PC-3 (cell line): ENCODE data around the gene EXOC4. TPM values are rescaled to one million over a fixed set of nuclear protein-coding genes. Genes with fewer than 3 reads are reported as not detected.

Experiments used
- ATAC-seq: fragments of 200-7000 bp; cut with Tn5 transposase; 2 replicates; pipeline ENCODE4 v1.9.1; 2020; ENCODE audit warnings: mild to moderate bottlenecking, moderate library complexity
- BruUV-seq: library from RNA; stranded (reverse); fragments of 400-500 nt; replicated peaks from 2 replicates; lab custom pipeline; 2021; lab: Mats Ljungman, UMichigan
- CTCF ChIA-PET: fragments of 300-600 bp; sonication (Branson Sonifier 250); formaldehyde crosslinking; loops from one replicate; lab custom pipeline; 2022; ENCODE audit warnings: antibody characterized with exemption; lab: Charles Lee
- POLR2A ChIA-PET: fragments of 300-600 bp; sonication (Branson Sonifier 250); formaldehyde crosslinking; loops from one replicate; lab custom pipeline; 2022; ENCODE audit warnings: antibody characterized with exemption; ENCODE audit not compliant: unreplicated experiment; lab: Charles Lee
- DNase-seq: peaks from one replicate; pipeline ENCODE4 v3.0.0-alpha.2; 2015
- H2AFZ ChIP-seq: fragments of 300-600 bp; sonication (generic); 2 replicates; pipeline ENCODE4 v1.6.0; 2016; ENCODE audit warnings: antibody characterized with exemption, low read length
- H3F3A ChIP-seq: fragments of 300-600 bp; sonication (generic); one replicate; pipeline ENCODE4 v1.6.0; 2017; ENCODE audit warnings: antibody characterized with exemption, low read length, control low read depth, mild to moderate bottlenecking; ENCODE audit not compliant: unreplicated experiment
- H3K27ac ChIP-seq: fragments of 300-600 bp; sonication (generic); 2 replicates; pipeline ENCODE4 v1.5.1; 2016; ENCODE audit warnings: mild to moderate bottlenecking, low read length
- H3K27me3 ChIP-seq: fragments of 300-600 bp; sonication (generic); 2 replicates; pipeline ENCODE4 v1.6.1; 2016; ENCODE audit warnings: low read length, mixed read lengths
- H3K36me3 ChIP-seq: fragments of 300-600 bp; sonication (generic); 2 replicates; pipeline ENCODE4 v1.6.1; 2016; ENCODE audit warnings: low read depth, mixed run types, low read length, mixed read lengths
- H3K4me1 ChIP-seq: fragments of 300-600 bp; sonication (generic); 2 replicates; pipeline ENCODE4 v1.5.1; 2016; ENCODE audit warnings: low read length; ENCODE audit not compliant: insufficient read depth
- H3K4me2 ChIP-seq: fragments of 300-600 bp; sonication (generic); 2 replicates; pipeline ENCODE4 v1.6.0; 2016; ENCODE audit warnings: low read length
- H3K4me3 ChIP-seq: fragments of 300-600 bp; sonication (generic); 2 replicates; pipeline ENCODE4 v1.5.1; 2016; ENCODE audit warnings: mild to moderate bottlenecking, low read length, mixed read lengths
- H3K79me2 ChIP-seq: fragments of 300-600 bp; sonication (generic); 2 replicates; pipeline ENCODE4 v1.6.1; 2017; ENCODE audit warnings: low read length, mixed read lengths
- H3K9ac ChIP-seq: fragments of 300-600 bp; sonication (generic); 2 replicates; pipeline ENCODE4 v1.6.0; 2016; ENCODE audit warnings: mild to moderate bottlenecking, low read length
- H3K9me2 ChIP-seq: fragments of 300-600 bp; sonication (generic); replicated peaks from 2 replicates; pipeline ENCODE4 v1.6.1; 2016; ENCODE audit warnings: mixed run types, low read length, mixed read lengths
- H3K9me3 ChIP-seq: fragments of 300-600 bp; sonication (generic); 2 replicates; pipeline ENCODE4 v1.6.1; 2016; ENCODE audit warnings: low read length, mixed read lengths
- H4K20me1 ChIP-seq: fragments of 300-600 bp; sonication (generic); 2 replicates; pipeline ENCODE4 v1.6.1; 2016; ENCODE audit warnings: low read length, mixed read lengths
- CTCF ChIP-seq: fragments of 300-600 bp; sonication (generic); conservative IDR thresholded peaks from 2 replicates; pipeline ENCODE4 v1.5.1; 2017; ENCODE audit warnings: antibody characterized with exemption, low read depth, mild to moderate bottlenecking, low read length
- EZH2 ChIP-seq: fragments of 300-600 bp; sonication (generic); IDR thresholded peaks from one replicate; pipeline ENCODE4 v1.6.1; 2017; ENCODE audit warnings: antibody characterized with exemption, mild to moderate bottlenecking, low read length; ENCODE audit not compliant: unreplicated experiment
- EZH2phosphoT487 ChIP-seq: fragments of 300-600 bp; sonication (generic); IDR thresholded peaks from 2 replicates; pipeline ENCODE4 v1.6.1; 2018; ENCODE audit warnings: mild to moderate bottlenecking, antibody characterized with exemption, low read length, borderline replicate concordance
- intact Hi-C: fragments of 100-400 bp; cut with micrococcal nuclease; formaldehyde crosslinking; loops from 2 replicates; pipeline ENCODE4 v1.9.0; 2023
- total RNA-seq: library from RNA; depleted of rRNA; stranded (reverse); fragments of >200 nt; gene quantifications from 2 replicates; pipeline ENCODE4 v1.2.3, GENCODE V29; 2014

EXOC4 gene
- total RNA-seq, 1 experiment from 2014 or later = 43.5 TPM

- Histone ChIP-seq H3K9ac (no peak overlapping the region), H3K27ac (no peak overlapping the region), H2AFZ (no peak overlapping the region), H3K27me3 (no peaks in the 10 kb centered on the region), H3K4me2 (no peak overlapping the region), H3K9me3 (no peaks in the 10 kb centered on the region), H3K4me3 (no peak overlapping the region), H3K79me2 (no peaks in the 10 kb centered on the region), H3K36me3 (no peaks in the 10 kb centered on the region), H4K20me1 (no peaks in the 10 kb centered on the region), H3K4me1 (peaks cover 9% of the 10 kb centered on the region; the same call in 1 of the 2 replicates), H3K9me2 (no peaks in the 10 kb centered on the region), H3F3A (no peaks in the 10 kb centered on the region)
- ATAC-seq (no peak), DNase-seq (no peak)
- BruUV-seq = no TSS peak
- ChIA-PET CTCF (interaction anchor here (0.7 kb wide), 1 partner anchor 79 kb away, joined by 3 read pairs; no protein-coding TSS in a partner anchor), POLR2A (interaction anchor here (0.5 kb wide), 1 partner anchor 468 kb away, joined by 4 read pairs; no protein-coding TSS in a partner anchor)
- TF ChIP-seq EZH2 = no peak
- intact Hi-C loops = loop anchor here (5.0 to 10.0 kb wide), 4 partner anchors 113 to 393 kb away; partner anchors contain the start of gene SLC35B4
Observed at GRCh38 chr7:134029743-134030142, 776.9 kb downstream of the EXOC4 start.

- CTCF ChIA-PET = interaction anchor here (0.7 kb wide), 1 partner anchor 79 kb away, joined by 3 read pairs; no protein-coding TSS in a partner anchor
- no peaks in the 10 kb centered on the region for H3K9me3 ChIP-seq
- DNase-seq (no peak), ATAC-seq (no peak)
- H2AFZ ChIP-seq = no peak overlapping the region
- no TSS peak for BruUV-seq
- H3K79me2 ChIP-seq = no peaks in the 10 kb centered on the region
- no peaks in the 10 kb centered on the region for H4K20me1 ChIP-seq
- H3K4me3 ChIP-seq = no peak overlapping the region
- H3K9ac ChIP-seq = no peak overlapping the region
- peaks cover 16% of the 10 kb centered on the region for H3K4me1 ChIP-seq
- no peak for TF ChIP-seq EZH2
- no peak for TF ChIP-seq CTCF
- TF ChIP-seq EZH2phosphoT487 = no peak
- H3K9me2 ChIP-seq = no peaks in the 10 kb centered on the region
- no peaks in the 10 kb centered on the region for H3F3A ChIP-seq
- H3K27ac ChIP-seq = no peak overlapping the region
- intact Hi-C loops = loop anchor here (5.0 to 10.0 kb wide), 4 partner anchors 112 to 392 kb away; partner anchors contain the start of gene SLC35B4
- H3K27me3 ChIP-seq = no peaks in the 10 kb centered on the region
- no peaks in the 10 kb centered on the region for H3K36me3 ChIP-seq
- no peak overlapping the region for H3K4me2 ChIP-seq
- POLR2A ChIA-PET = no interaction called here
Observed at GRCh38 chr7:134030460-134030865, 777.6 kb downstream of the EXOC4 start.

- ChIA-PET POLR2A (no interaction called here), CTCF (interaction anchor here (0.6 to 1.1 kb wide), 2 partner anchors 10 to 1610 kb away, joined by 3 read pairs; no protein-coding TSS in a partner anchor)
- H3K36me3 ChIP-seq = no peaks in the 10 kb centered on the region
- H3K4me1 ChIP-seq = peaks cover 17% of the 10 kb centered on the region
- H4K20me1 ChIP-seq = no peaks in the 10 kb centered on the region
- H2AFZ ChIP-seq = no peak overlapping the region
- ATAC-seq = no peak; the same call in 1 of the 2 replicates
- no peaks in the 10 kb centered on the region for H3K9me2 ChIP-seq
- BruUV-seq = no TSS peak
- no peaks in the 10 kb centered on the region for H3K79me2 ChIP-seq
- H3K27ac ChIP-seq = no peak overlapping the region
- no peak overlapping the region for H3K4me2 ChIP-seq
- H3K9me3 ChIP-seq = no peaks in the 10 kb centered on the region
- DNase-seq = peak; percentile 26
- H3F3A ChIP-seq = no peaks in the 10 kb centered on the region
- TF ChIP-seq EZH2phosphoT487 = no peak
- TF ChIP-seq CTCF = peak; percentile 58
- no peaks in the 10 kb centered on the region for H3K27me3 ChIP-seq
- H3K4me3 ChIP-seq = no peak overlapping the region
- intact Hi-C loops = loop anchor here (5.0 to 10.0 kb wide), 4 partner anchors 110 to 390 kb away; partner anchors contain the start of gene SLC35B4
- H3K9ac ChIP-seq = no peak overlapping the region
Observed at GRCh38 chr7:134031835-134032617, 779.1 kb downstream of the EXOC4 start.
